HG03469 (cell line): ENCODE measurements around the gene FAM163A.
"Not testable (repeated sequence)": the region's sequence is repeated elsewhere in the genome, so short reads cannot be mapped to it uniquely, and the experiment has no call there.

Experiments used
- ATAC-seq: cut with Tn5 transposase; IDR thresholded peaks from one replicate; pipeline ENCODE4 v1.9.1; 2021; ENCODE audit warnings: mild to moderate bottlenecking, moderate library complexity, moderate number of reproducible peaks; ENCODE audit not compliant: unreplicated experiment

The FAM163A gene

DNA sequence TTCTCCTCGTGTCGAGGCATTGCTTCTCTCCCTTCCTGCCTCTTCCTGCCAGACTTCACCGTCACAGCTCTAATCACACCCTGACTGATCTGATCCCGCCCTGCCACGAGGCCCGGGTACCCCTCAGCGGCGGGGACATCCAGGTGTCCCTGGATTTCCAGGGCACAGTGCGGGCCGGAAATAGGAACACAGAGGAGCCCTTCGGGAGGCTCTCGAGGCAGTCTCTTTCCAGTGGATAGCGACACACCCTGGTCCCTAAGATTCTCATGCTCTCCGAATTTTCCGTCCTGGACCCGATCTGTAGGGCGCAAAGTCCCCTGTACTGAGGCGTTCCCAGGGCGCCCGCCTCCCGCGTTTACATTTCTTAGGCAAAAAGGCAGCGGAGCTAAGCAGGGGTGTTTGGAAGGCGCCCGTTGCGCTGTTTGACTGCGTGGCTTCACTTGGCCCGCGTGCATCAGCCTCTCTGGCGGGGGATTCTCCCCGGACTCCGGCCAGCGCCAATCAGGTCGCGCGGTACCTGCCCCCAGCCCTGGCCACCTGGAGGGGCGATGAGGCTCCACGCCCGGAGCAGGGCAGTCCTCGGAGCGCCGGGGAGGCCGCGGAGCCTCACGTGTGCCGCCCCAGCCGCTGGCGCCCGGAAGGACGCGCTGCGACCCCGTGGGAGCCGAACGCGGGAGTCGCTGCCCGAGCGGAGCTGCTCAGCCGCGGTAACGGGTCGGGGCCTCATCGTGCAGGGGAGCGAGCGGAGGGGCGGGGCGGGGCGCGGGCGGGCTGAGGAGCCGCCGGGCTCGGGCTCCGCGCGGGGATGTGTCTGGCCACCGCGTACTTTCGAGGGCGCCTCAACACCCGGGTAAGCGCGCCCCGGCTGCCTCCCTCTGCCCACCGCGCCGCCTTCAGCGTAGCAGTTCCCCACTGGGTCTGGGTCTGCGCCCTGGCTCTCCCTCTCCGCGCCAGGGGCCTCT, at the start of gene FAM163A:
FAM163A (plus strand) TSS at position 575 of the 962 bp plus-strand sequence. CDS start 69,807 bp downstream, outside the sequence.
- ATAC-seq = no peak

GRCh38 chr1:179694530-179694929, 48.6 kb upstream of the FAM163A start:
- not testable (repeated sequence) for ATAC-seq

GRCh38 chr1:179702946-179703539, 40.0 kb upstream of the FAM163A start:
- ATAC-seq = no peak

DNA sequence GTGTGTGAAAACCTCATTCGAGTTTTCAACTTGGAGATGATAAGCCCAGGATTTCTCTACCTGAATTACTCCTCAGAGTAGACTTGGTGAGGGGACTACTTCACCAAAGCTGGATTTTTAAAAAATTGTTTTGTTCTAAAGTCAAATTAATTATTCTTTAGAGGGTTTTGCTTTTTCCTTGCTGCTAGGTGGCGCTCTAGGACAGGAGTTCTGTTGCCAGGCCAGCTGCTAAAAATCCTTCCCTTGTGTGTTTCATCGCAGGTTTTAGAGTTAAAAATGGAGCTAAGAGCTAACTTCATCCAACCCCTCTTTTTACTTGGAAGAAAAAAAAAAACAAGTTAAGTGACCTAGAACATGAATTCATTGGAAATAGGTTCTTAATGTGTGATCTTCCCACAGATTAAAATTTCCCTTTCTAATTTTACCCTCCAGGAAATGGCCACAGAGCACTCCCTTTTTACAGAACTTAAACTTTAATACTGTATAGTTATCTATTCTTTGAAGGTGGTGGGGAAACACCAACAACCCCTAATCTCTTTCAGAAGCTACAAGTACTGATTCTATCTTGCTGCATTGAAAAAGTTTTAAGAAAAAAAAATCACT, 36.7 kb upstream of the FAM163A start:
- no peak for ATAC-seq

GRCh38 chr1:179707406-179707805, 35.7 kb upstream of the FAM163A start:
- ATAC-seq = no peak

- ATAC-seq = no peak
Observed at GRCh38 chr1:179708434-179709195, 34.5 kb upstream of the FAM163A start.

DNA sequence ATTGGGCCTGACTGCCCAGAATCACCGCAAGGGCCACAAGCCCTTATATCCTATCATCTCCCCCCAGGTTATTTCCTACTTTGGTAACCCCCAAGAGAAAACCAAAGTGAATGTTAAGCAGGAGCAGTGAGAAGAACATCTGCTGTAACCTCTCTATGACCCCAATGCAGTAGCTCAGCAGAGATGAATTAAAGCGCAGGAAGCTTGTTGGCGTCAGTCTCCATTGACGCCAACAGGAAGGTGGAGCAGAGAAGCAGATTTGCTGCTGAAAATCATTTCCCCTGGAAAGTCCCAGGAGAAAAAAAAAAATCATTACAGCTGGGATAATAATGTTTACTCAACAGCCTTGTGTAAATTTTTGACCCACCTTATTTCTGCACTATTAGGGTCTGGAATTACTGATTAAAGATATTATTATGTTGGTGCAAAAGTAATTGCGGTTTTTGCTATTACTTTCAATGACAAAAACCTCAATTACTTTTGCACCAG, 33.2 kb upstream of the FAM163A start:
- no peak for ATAC-seq

DNA sequence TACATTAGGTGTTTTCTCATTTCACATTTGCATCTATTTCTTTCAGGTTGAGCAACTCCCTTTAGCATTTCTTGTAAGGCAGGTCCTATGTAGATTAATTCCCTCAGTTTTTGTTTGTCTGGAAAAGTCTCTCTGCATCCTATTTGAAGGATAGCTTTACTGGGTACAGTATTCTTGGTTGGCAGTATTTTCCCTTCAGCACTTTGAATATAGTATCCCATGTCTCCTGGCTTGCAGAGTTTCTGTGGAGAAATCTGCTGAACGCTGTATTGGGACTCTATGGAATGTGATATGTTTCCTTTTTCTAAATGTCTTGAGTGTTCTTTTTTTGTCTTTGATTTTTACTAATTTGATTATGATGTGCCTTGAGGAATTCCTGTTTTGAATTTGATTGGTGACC, 28.9 kb upstream of the FAM163A start:
- ATAC-seq = no peak

- ATAC-seq = no peak
Observed at GRCh38 chr1:179714623-179715022, 28.5 kb upstream of the FAM163A start.

DNA sequence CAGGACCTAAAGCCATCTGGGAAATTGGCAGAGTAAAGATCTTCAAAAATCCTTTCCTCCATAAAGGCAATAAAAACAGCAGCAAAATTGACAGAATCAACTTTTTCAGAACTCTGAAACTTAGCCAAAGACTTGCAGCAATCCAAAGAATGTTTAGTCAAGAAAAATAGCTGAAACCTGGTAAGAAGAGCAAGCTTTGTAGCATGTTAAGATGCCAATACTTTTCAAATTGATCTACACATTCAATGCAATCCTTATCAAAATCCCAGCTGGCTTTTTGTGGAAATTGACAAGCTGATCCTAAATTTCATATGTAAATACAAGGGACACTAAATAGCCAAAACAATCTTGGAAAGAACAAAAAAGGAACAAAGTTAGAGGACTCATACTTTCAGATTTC, 23.8 kb upstream of the FAM163A start:
- no peak for ATAC-seq

DNA sequence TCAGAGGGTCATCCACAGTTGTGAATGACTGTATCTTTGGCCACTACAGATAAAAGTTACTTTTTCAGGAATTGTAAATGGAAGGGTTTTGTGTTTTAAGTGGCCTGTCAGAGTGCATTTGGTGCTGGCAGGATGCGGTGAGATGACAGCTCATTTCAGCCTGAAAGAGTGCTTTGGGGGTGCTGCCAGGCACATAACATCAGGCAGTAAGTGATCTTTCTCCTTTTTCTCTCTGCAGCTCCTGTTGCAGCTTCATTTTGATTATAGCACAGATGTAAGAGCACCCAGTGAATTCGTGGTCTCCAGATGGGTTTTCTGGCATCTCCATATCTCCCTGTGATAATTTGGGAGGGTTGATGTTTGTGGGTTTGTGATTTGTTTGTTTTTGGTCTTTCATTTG, 14.8 kb upstream of the FAM163A start:
- ATAC-seq = no peak

DNA sequence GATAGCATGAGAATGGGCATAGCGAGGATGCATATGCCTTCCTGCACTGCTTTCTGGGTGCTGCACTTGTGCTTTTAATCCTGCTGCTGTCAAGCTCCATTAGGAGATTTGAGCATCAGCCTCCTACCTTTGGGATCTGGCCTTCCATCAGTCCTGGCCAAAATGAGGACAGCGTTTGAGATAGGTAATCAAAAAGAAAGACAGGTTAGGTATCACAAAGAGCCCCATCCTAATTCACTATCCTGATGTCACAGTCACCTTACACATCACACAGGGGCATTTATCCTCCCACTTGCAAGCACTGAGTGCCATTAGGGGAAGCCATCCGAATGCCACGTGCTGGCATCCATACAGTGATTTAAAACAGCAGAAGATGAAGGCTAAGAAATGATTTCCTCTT, 13.2 kb upstream of the FAM163A start:
- ATAC-seq = no peak

DNA sequence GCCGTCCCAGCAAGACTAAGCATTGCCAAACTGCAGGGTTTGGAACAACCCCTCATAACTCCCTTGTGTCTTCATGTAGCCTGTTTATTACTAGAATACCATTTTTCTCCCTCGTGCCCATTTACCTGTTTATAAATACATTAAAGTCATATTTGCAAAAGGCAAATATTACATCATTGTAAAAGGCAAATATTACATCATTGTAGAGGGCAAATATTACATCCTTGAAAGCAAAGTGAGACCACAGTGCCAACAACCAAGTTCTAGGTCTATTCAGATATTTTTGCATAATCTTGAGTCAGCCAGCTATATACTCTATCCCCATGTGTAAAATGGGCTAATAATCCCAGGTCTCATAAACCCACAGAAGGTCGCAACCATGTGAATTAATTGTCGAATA, 11.4 kb upstream of the FAM163A start:
- ATAC-seq = no peak

DNA sequence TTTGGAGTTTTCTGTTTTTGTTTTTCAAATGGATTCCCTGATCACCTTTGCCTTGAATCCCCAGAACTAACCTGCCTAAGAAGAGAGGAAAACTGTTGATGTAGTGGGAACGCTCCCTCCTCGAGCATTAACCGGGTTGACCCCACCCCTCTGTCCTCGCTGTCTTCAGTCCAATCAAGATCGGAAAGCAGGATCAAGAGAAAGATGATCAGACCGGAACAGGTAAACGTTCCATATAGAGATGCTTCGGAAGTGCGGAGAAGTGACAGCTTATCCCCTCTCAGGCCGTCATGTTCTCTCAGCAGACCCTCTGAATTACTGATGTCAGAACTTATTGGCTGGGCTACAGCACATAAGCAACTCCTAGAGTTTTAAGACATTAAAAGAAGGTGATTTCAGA, 800 bp upstream of the FAM163A start:
- ATAC-seq = no peak

DNA sequence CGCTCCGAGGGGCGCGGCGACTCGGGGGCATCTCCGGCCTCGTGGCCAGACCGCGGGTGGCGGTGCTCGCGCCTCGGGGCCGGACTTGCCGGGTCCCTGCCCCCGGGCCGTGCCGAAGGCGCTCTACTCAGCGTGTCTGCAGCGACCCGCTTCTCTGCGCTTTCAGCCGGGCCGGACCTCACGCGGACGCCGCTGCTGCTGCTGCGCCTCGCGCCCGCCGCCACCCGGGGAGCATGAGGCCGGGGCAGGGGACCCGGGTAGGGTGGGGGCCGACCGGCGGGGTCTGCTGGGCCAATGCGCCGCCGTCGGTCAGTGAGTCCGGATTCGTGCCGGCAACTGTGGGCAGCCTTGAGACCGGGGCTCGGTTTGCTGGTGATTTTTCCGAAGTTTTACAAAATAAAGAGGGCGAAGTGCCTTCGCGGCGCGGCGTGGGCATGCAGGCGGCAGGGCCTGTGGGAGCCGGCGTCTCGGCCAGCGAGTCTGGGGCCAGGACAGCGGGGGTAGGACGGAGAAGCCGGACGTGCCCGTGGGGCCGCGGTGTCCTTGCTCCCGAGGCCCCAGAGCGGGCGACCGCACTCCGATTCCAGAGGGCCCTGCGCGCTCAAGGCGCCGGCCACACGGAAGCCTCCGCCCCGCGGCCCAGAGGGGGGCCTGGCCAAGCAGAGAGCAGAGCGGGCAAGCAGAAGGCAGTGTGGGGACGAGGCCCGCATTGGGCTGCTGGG, 749 bp downstream of the FAM163A start:
- ATAC-seq = no peak

GRCh38 chr1:179744401-179745130, 1.5 kb downstream of the FAM163A start:
- no peak for ATAC-seq

DNA sequence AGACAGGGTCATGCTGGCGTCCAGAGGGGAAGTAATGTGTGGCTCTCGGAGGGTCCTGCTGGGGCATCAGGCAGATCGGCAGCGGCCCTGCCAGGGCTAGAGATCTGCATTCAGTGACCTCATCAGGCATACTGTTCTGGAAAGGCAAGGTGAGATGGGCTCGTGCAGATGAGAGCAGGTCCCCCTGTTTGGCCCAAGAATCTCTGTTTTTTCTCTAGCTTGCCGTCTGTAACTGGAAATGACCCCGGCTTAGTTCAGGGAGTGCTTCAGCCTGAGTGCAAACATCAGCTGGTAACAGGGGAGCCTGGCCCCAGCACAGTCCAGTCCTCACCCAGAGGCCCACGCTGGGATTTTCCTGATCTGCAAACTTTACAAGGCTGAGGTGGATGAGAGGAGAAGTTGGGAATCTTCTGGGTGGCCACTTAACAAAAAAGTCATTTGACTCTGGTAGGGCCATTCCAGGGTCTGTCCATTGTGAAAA, 2.1 kb downstream of the FAM163A start:
- ATAC-seq = no peak

- no peak for ATAC-seq
Observed at GRCh38 chr1:179745743-179746142, 2.7 kb downstream of the FAM163A start.

- ATAC-seq = no peak
Observed at GRCh38 chr1:179747611-179748010, 4.5 kb downstream of the FAM163A start.
